SK-N-SH (cell line): ENCODE results near the gene FANCD2OS. TPM values are rescaled to one million over a fixed set of nuclear protein-coding genes. Genes with fewer than 3 reads are reported as not detected.
A peak's percentile ranks its signal among the peaks of the same experiment; 100 is the strongest.

ENCODE experiments used
- CTCF ChIA-PET: fragments of 300-600, 350-600 bp; formaldehyde crosslinking; extraction: SDS; loops from one replicate; lab custom pipeline; 2021; lab: Yijun Ruan, JAX
- POLR2A ChIA-PET: fragments of 350-600 bp; sonication (Branson Sonifier 250); formaldehyde crosslinking; extraction: SDS; loops from one replicate; lab custom pipeline; 2020; ENCODE audit warnings: antibody characterized with exemption, inconsistent platforms; lab: Yijun Ruan, JAX
- DNase-seq: peaks from one replicate; pipeline ENCODE4 v3.0.0; 2012
- H2AFZ ChIP-seq: fragments of 200-600 bp; sonication (generic); 2 replicates; pipeline ENCODE4 v1.8.1; 2016; ENCODE audit warnings: antibody characterized with exemption, mild to moderate bottlenecking, low read depth
- H3F3A ChIP-seq: fragments of 200-600 bp; sonication (generic); replicated peaks from 2 replicates; pipeline ENCODE3; 2016; ENCODE audit warnings: antibody characterized with exemption, mild to moderate bottlenecking; ENCODE audit not compliant: insufficient read depth
- H3K27ac ChIP-seq, 2 experiments: fragments of 200-500 bp in 1 of 2; fragments of 200-600 bp in 1 of 2; sonication (Bioruptor generic) in 1 of 2; sonication (generic), shearing (Covaris generic) in 1 of 2; 2 replicates each; pipeline versions ENCODE4 v1.5.1 to v1.6.1; 2014 to 2016; ENCODE audit warnings: low read depth in 2 of 2, inconsistent platforms in 1 of 2, low read length in 1 of 2, mild to moderate bottlenecking in 1 of 2, mixed read lengths in 1 of 2
- H3K27me3 ChIP-seq: fragments of 200-600 bp; sonication (generic), shearing (Covaris generic); 2 replicates; pipeline ENCODE4 v1.6.1; 2016; ENCODE audit warnings: mixed run types; ENCODE audit not compliant: insufficient read depth
- H3K36me3 ChIP-seq, 2 experiments: fragments of 200-500 bp in 1 of 2; fragments of 200-600 bp in 1 of 2; sonication (Bioruptor generic) in 1 of 2; sonication (generic) in 1 of 2; replicated peaks in 1 of 2; 2 replicates each; pipeline versions ENCODE3 to v1.5.1; 2014 to 2016; ENCODE audit warnings: low read length in 1 of 2, mild to moderate bottlenecking in 1 of 2; ENCODE audit not compliant: insufficient read depth in 2 of 2, control insufficient read depth in 1 of 2
- H3K4me1 ChIP-seq, 2 experiments: fragments of 200-500 bp in 1 of 2; fragments of 200-600 bp in 1 of 2; sonication (Bioruptor generic) in 1 of 2; sonication (generic), shearing (Covaris generic) in 1 of 2; 2 replicates each; pipeline versions ENCODE4 v1.5.1 to v1.6.1; 2014 to 2016; ENCODE audit warnings: low read depth in 1 of 2, low read length in 1 of 2, mixed run types in 1 of 2; ENCODE audit not compliant: insufficient read depth in 2 of 2, control insufficient read depth in 1 of 2
- H3K4me2 ChIP-seq: fragments of 200-600 bp; sonication (generic), shearing (Covaris generic); 2 replicates; pipeline ENCODE4 v1.6.1; 2017; ENCODE audit warnings: mixed run types
- H3K4me3 ChIP-seq, 2 experiments: fragments of 200-500 bp in 1 of 2; fragments of 200-600 bp in 1 of 2; sonication (Bioruptor generic) in 1 of 2; sonication (generic), shearing (Covaris generic) in 1 of 2; 2 replicates each; pipeline versions ENCODE4 v1.5.1 to v1.8.1; 2014 to 2016; ENCODE audit warnings: low read depth in 2 of 2, inconsistent platforms in 1 of 2, low read length in 1 of 2, mild to moderate bottlenecking in 1 of 2, mixed read lengths in 1 of 2, moderate library complexity in 1 of 2
- H3K79me2 ChIP-seq: fragments of 200-600 bp; sonication (generic); 2 replicates; pipeline ENCODE4 v1.8.1; 2017; ENCODE audit warnings: mild to moderate bottlenecking; ENCODE audit not compliant: insufficient read depth
- H3K9ac ChIP-seq: fragments of 200-600 bp; sonication (generic); 2 replicates; pipeline ENCODE4 v1.6.1; 2017; ENCODE audit warnings: mixed run types
- H3K9me2 ChIP-seq: fragments of 200-600 bp; sonication (generic); 2 replicates; pipeline ENCODE4 v1.6.1; 2017; ENCODE audit warnings: mixed run types
- H3K9me3 ChIP-seq: fragments of 200-600 bp; sonication (generic); 2 replicates; pipeline ENCODE4 v1.6.1; 2017; ENCODE audit warnings: mixed run types, mild to moderate bottlenecking, moderate library complexity
- H4K20me1 ChIP-seq: fragments of 200-600 bp; sonication (generic); 2 replicates; pipeline ENCODE4 v1.6.1; 2017; ENCODE audit warnings: mild to moderate bottlenecking, mixed run types; ENCODE audit not compliant: insufficient read depth
- CHD2 ChIP-seq: fragments of 150-350 bp; IDR thresholded peaks from 2 replicates; pipeline ENCODE4 v1.6.1; 2018; ENCODE audit warnings: low read length; ENCODE audit not compliant: partially characterized antibody
- FOSL2 ChIP-seq: IDR thresholded peaks from 2 replicates; pipeline ENCODE4 v1.4.0; 2012; ENCODE audit warnings: low read depth, mild to moderate bottlenecking, moderate library complexity, borderline replicate concordance
- FOXM1 ChIP-seq: IDR thresholded peaks from 2 replicates; pipeline ENCODE4 v1.4.0; 2012; ENCODE audit warnings: low read depth, mild to moderate bottlenecking
- GABPA ChIP-seq: IDR thresholded peaks from 2 replicates; pipeline ENCODE4 v1.4.0; 2012; ENCODE audit warnings: low read depth, mild to moderate bottlenecking
- GATA2 ChIP-seq: sonication (generic); formaldehyde crosslinking; IDR thresholded peaks from 2 replicates; pipeline ENCODE4 v1.5.0; 2020; ENCODE audit warnings: mild to moderate bottlenecking, missing genetic modification reagents
- IRF3 ChIP-seq: fragments of 150-350 bp; IDR thresholded peaks from 2 replicates; pipeline ENCODE4 v1.6.1; 2016; ENCODE audit warnings: mild to moderate bottlenecking, low read depth, low read length
- NRF1 ChIP-seq: IDR thresholded peaks from 2 replicates; pipeline ENCODE4 v1.6.1; 2012; ENCODE audit warnings: low read depth, mild to moderate bottlenecking, low read length
- PBX3 ChIP-seq: IDR thresholded peaks from 2 replicates; pipeline ENCODE4; 2012
- RCOR1 ChIP-seq: fragments of 150-350 bp; IDR thresholded peaks from 2 replicates; pipeline ENCODE4 v1.6.1; 2017; ENCODE audit warnings: antibody characterized with exemption, low read length
- SIN3A ChIP-seq: IDR thresholded peaks from 2 replicates; pipeline ENCODE4 v1.6.1; 2012; ENCODE audit warnings: low read depth, mild to moderate bottlenecking, low read length, moderate library complexity, borderline replicate concordance
- TEAD4 ChIP-seq: IDR thresholded peaks from 2 replicates; pipeline ENCODE4 v1.4.0; 2012; ENCODE audit warnings: mild to moderate bottlenecking, borderline replicate concordance; ENCODE audit not compliant: insufficient read depth
- USF2 ChIP-seq: fragments of 150-350 bp; IDR thresholded peaks from 2 replicates; pipeline ENCODE4 v1.6.1; 2017; ENCODE audit warnings: antibody characterized with exemption, low read length, low read depth, borderline replicate concordance
- YY1 ChIP-seq: IDR thresholded peaks from 2 replicates; pipeline ENCODE4 v1.4.0; 2012; ENCODE audit warnings: low read depth, mild to moderate bottlenecking
- WGBS: methylation state at CpG from one replicate; pipeline ENCODE4 v1.1.6; 2017; ENCODE audit warnings: low lambda C conversion rate; 5-methylcytosine and 5-hydroxymethylcytosine counted together
- polyA plus RNA-seq, 3 experiments: library from polyadenylated mRNA; depleted of rRNA; stranded (reverse); fragments of >200 nt; gene quantifications; 2 replicates each; pipeline ENCODE4 v1.2.3, GENCODE V29; 2012

The FANCD2OS gene
- polyA plus RNA-seq, 1 of the 3 experiments (the other 2 are of a cell fraction): not detected

- WGBS: 75% methylated on average over 4 of the region's 4 CpGs
- ChIA-PET POLR2A (interaction anchor here (0.6 to 1.2 kb wide), 3 partner anchors 13 to 147 kb away, joined by 3 to 5 read pairs (median 3); partner anchors contain the start of gene VHL), CTCF (interaction anchor here (0.8 kb wide), 1 partner anchor 13 kb away, joined by 3 read pairs; no protein-coding TSS in a partner anchor)
- no peak for DNase-seq
- H3K4me3 ChIP-seq: peak overlapping the region; percentile 72 to 73; a peak in 3 of 4 replicates
- peaks cover 64% of the 10 kb centered on the region for H3K79me2 ChIP-seq
- peaks cover 7 to 10% of the 10 kb centered on the region in 2 experiments; a peak in 3 of 4 replicates for H3K4me1 ChIP-seq
- no peaks in the 10 kb centered on the region for H3K27me3 ChIP-seq
- H4K20me1 ChIP-seq: peaks cover 38% of the 10 kb centered on the region
- H3K4me2 ChIP-seq: peak overlapping the region; percentile 80
- no peak for TF ChIP-seq FOSL2
- TF ChIP-seq TEAD4: no peak
- TF ChIP-seq GATA2: no peak
- TF ChIP-seq YY1: no peak
- no peak for TF ChIP-seq IRF3
- TF ChIP-seq RCOR1: no peak
- TF ChIP-seq NRF1: no peak
- no peak for TF ChIP-seq GABPA
- no peak for TF ChIP-seq SIN3A
- TF ChIP-seq USF2: no peak
- H3K9me3 ChIP-seq: no peaks in the 10 kb centered on the region
- no peaks in the 10 kb centered on the region for H3K9me2 ChIP-seq
- H3K36me3 ChIP-seq: peaks cover 3 to 18% of the 10 kb centered on the region in 2 experiments
- H2AFZ ChIP-seq: no peak overlapping the region
- H3K9ac ChIP-seq: no peak overlapping the region
- no peak overlapping the region for H3K27ac ChIP-seq
- H3F3A ChIP-seq: no peaks in the 10 kb centered on the region
Observed at GRCh38 chr3:10116928-10117327, 8.9 kb upstream of the FANCD2OS start.

GRCh38 chr3:10116138-10116460, 8.0 kb upstream of the FANCD2OS start:
- no peaks in the 10 kb centered on the region for H3K27me3 ChIP-seq
- peak overlapping the region; percentile 87 for H2AFZ ChIP-seq
- H3K9ac ChIP-seq: peak overlapping the region; percentile 75
- no peaks in the 10 kb centered on the region for H3K9me3 ChIP-seq
- peak overlapping the region; percentile 67 to 88; a peak in 3 of 4 replicates for H3K27ac ChIP-seq
- peaks cover 56% of the 10 kb centered on the region for H3K79me2 ChIP-seq
- peak overlapping the region; percentile 80 for H3K4me2 ChIP-seq
- peaks cover 3 to 13% of the 10 kb centered on the region in 2 experiments for H3K36me3 ChIP-seq
- TF ChIP-seq SIN3A (no peak), GABPA (no peak), PBX3 (no peak), CHD2 (no peak), FOXM1 (no peak)
- peaks cover 7 to 10% of the 10 kb centered on the region in 2 experiments; a peak in 3 of 4 replicates for H3K4me1 ChIP-seq
- WGBS: 0% methylated on average over 10 of the region's 10 CpGs
- H3F3A ChIP-seq: no peaks in the 10 kb centered on the region
- H3K9me2 ChIP-seq: no peaks in the 10 kb centered on the region
- peak overlapping the region; percentile 72 to 73 for H3K4me3 ChIP-seq
- peaks cover 34% of the 10 kb centered on the region for H4K20me1 ChIP-seq
- CTCF ChIA-PET: interaction anchor here (0.6 to 1.1 kb wide), 2 partner anchors 13 to 45 kb away, joined by 3 read pairs; no protein-coding TSS in a partner anchor
- DNase-seq: no peak
- POLR2A ChIA-PET: interaction anchor here (0.6 to 1.2 kb wide), 3 partner anchors 10 to 148 kb away, joined by 3 read pairs; no protein-coding TSS in a partner anchor
